ENCODE data around the gene MR1. TPM values are rescaled to one million over a fixed set of nuclear protein-coding genes. Genes with fewer than 3 reads are reported as not detected.
"Not testable (repeated sequence)": the region's sequence is repeated elsewhere in the genome, so short reads cannot be mapped to it uniquely, and the experiment has no call there.

MR1 gene
- total and polyA plus RNA-seq, 8 donors = 1.1 to 40.8 (median 7.5) TPM

GRCh38 chr1:181060066-181060465 is 26.3 kb downstream of the MR1 start:
- Histone ChIP-seq H3K4me1 (peaks cover 0 to 15% (median 0%) of the 10 kb centered on the region in 4 donors), H3K36me3 (peaks cover 0 to 28% (median 11%) of the 10 kb centered on the region in 4 donors), H3K27me3 (no peaks in the 10 kb centered on the region), H3K27ac (no peak overlapping the region), H3K4me3 (no peak overlapping the region), H3K9me3 (peaks cover 0 to 8% (median 6%) of the 10 kb centered on the region in 4 donors)
- 95 to 100% (median 97%) methylated on average over 1 of the region's 1 CpG for WGBS, 5 donors
- no peak for DNase-seq
- TF ChIP-seq EP300 (IDR thresholded peaks at IDR 0.05) (no peak), POLR2A (IDR thresholded peaks at IDR 0.05) (no peak), POLR2AphosphoS5 (IDR thresholded peaks at IDR 0.05) (no peak)
- TF ChIP-seq, protein P1, sequence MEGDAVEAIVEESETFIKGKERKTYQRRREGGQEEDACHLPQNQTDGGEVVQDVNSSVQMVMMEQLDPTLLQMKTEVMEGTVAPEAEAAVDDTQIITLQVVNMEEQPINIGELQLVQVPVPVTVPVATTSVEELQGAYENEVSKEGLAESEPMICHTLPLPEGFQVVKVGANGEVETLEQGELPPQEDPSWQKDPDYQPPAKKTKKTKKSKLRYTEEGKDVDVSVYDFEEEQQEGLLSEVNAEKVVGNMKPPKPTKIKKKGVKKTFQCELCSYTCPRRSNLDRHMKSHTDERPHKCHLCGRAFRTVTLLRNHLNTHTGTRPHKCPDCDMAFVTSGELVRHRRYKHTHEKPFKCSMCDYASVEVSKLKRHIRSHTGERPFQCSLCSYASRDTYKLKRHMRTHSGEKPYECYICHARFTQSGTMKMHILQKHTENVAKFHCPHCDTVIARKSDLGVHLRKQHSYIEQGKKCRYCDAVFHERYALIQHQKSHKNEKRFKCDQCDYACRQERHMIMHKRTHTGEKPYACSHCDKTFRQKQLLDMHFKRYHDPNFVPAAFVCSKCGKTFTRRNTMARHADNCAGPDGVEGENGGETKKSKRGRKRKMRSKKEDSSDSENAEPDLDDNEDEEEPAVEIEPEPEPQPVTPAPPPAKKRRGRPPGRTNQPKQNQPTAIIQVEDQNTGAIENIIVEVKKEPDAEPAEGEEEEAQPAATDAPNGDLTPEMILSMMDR (IDR thresholded peaks at IDR 0.05) = no peak
- intact Hi-C loops (cut with DNase I; ENCODE audit: low total_unique reads) = no loop called here

GRCh38 chr1:181060947-181061346 is 27.2 kb downstream of the MR1 start:
- intact Hi-C loops (cut with DNase I; ENCODE audit: low total_unique reads); H3K27me3 ChIP-seq; H3K27ac ChIP-seq; H3K9me3 ChIP-seq; DNase-seq; H3K4me3 ChIP-seq: not testable (repeated sequence)
- H3K4me1 ChIP-seq = peaks cover 0 to 15% (median 0%) of the 10 kb centered on the region in 4 donors
- peaks cover 0 to 19% (median 7%) of the 10 kb centered on the region in 4 donors for H3K36me3 ChIP-seq
- 90 to 97% (median 96%) methylated on average over 3 to 4 of the region's 4 CpGs for WGBS, 5 donors

DNA sequence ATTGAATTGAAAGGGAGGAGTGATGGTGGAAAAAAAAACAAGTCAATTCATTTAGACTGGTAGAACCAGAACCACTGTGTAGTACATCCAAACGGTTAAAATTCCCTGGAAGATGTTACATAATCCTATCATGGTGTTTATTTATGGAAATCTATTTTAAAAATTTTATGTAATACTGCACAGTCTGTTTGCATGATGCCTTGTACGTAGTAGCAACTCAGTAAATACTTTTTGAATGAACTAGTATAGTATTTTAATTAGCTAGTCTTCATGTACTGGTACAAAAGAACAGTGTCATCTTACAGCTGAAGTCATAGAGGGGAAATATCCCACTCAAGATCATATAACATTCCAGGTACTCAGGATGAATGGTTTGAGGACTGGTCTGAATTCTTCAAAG is 27.7 kb downstream of the MR1 start:
- 48 to 77% (median 64%) methylated on average over 2 of the region's 2 CpGs for whole genome bisulfite sequencing, 5 donors
- TF ChIP-seq EP300 (IDR thresholded peaks at IDR 0.05) = no peak
- no peak for TF ChIP-seq POLR2A (IDR thresholded peaks at IDR 0.05)
- TF ChIP-seq, protein P1 (IDR thresholded peaks at IDR 0.05) = no peak
- TF ChIP-seq POLR2AphosphoS5 (IDR thresholded peaks at IDR 0.05) = no peak

GRCh38 chr1:181061891-181062835 is 28.4 kb downstream of the MR1 start:
- no peak overlapping the region for H3K4me3 ChIP-seq
- DNase-seq = no peak
- peaks cover 0 to 8% (median 6%) of the 10 kb centered on the region in 4 donors for H3K9me3 ChIP-seq
- H3K4me1 ChIP-seq = peaks cover 0 to 15% (median 0%) of the 10 kb centered on the region in 4 donors
- H3K27me3 ChIP-seq = no peaks in the 10 kb centered on the region
- intact Hi-C loops (cut with DNase I; ENCODE audit: low total_unique reads) = no loop called here
- TF ChIP-seq POLR2AphosphoS5 (IDR thresholded peaks at IDR 0.05) = no peak
- TF ChIP-seq, protein P1 (IDR thresholded peaks at IDR 0.05) = no peak
- TF ChIP-seq EP300 (IDR thresholded peaks at IDR 0.05) = no peak
- TF ChIP-seq POLR2A (IDR thresholded peaks at IDR 0.05) = no peak
- peaks cover 0 to 14% (median 2%) of the 10 kb centered on the region in 4 donors for H3K36me3 ChIP-seq
- WGBS, 5 donors = 69 to 82% (median 77%) methylated on average over 15 of the region's 15 CpGs
- peak overlapping the region in 4 of 5 donors; percentile 3 to 53 (median 50) for H3K27ac ChIP-seq

More for the DNA sequence above, 27.7 kb downstream of the MR1 start:
- DNase-seq = no peak
- H3K36me3 ChIP-seq = peaks cover 0 to 14% (median 5%) of the 10 kb centered on the region in 4 donors
- no peak overlapping the region for H3K27ac ChIP-seq
- intact Hi-C loops (cut with DNase I; ENCODE audit: low total_unique reads) = no loop called here
- no peaks in the 10 kb centered on the region for H3K27me3 ChIP-seq
- H3K9me3 ChIP-seq = peaks cover 0 to 8% (median 6%) of the 10 kb centered on the region in 4 donors
- H3K4me1 ChIP-seq = peaks cover 0 to 15% (median 0%) of the 10 kb centered on the region in 4 donors
- H3K4me3 ChIP-seq = no peak overlapping the region

All from stomach (tissue), 9 donors.